GM21360 (cell line): ENCODE results near the gene KIF25.

Experiments
- ATAC-seq: cut with Tn5 transposase; IDR thresholded peaks from one replicate; pipeline ENCODE4 v1.9.1; 2021; ENCODE audit warnings: mild to moderate bottlenecking, moderate library complexity; ENCODE audit not compliant: unreplicated experiment

Gene KIF25

DNA sequence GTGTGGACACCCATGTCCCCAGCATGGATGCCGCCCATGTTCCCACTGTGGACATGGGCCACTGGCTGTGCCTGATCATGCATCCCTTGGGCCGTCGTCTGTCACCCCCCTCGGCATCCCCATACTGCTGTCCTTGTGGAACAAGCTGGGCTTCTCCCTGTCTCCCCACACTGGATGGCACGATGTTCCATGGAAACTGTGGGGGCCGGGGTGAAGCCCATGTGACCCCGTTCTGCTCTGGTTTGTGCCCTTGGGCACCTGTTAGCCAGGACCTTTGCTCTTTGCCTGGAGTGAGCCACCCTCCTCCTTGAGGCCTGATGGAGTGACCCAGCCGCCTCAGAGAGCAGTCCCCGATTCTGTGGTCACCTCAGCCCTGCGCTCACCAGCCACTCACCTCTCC lies 89.1 kb downstream of the KIF25 start:
- ATAC-seq, result no peak

DNA sequence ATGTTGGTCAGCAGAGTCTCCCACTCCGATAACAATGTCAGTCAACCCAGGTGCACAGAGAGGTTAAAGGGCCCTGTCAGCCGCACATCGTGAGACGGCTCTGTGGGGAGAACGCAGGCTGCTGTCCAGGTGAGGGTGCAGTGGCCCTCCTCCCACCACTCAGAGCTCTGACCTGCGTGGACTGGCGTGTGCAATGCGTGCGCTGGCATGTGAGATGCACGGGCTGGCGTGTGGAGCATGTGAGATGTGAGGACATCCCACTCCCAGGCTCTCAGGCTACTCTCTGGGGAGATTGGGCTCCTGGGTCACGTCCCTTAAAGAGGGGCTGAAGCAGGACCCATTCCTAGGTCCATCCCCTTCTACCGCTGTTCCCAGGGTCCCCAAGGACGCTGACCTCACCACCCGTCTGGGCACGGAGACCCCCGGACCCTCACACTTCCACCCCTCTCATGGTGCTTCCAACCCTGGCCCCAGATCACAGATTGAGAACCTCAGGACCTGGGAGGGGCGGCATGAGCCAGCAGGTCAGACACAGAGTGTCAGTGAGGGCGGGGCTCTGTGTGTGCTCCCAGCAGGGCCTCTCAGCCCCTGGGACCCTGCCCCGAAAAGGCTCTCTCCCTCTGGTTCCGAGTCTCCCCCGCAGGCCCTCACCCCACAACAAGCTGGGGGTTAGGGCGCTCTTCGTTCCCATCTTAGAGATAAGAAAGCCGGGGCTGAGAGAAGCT lies 90.1 kb downstream of the KIF25 start:
- no peak for ATAC-seq

DNA sequence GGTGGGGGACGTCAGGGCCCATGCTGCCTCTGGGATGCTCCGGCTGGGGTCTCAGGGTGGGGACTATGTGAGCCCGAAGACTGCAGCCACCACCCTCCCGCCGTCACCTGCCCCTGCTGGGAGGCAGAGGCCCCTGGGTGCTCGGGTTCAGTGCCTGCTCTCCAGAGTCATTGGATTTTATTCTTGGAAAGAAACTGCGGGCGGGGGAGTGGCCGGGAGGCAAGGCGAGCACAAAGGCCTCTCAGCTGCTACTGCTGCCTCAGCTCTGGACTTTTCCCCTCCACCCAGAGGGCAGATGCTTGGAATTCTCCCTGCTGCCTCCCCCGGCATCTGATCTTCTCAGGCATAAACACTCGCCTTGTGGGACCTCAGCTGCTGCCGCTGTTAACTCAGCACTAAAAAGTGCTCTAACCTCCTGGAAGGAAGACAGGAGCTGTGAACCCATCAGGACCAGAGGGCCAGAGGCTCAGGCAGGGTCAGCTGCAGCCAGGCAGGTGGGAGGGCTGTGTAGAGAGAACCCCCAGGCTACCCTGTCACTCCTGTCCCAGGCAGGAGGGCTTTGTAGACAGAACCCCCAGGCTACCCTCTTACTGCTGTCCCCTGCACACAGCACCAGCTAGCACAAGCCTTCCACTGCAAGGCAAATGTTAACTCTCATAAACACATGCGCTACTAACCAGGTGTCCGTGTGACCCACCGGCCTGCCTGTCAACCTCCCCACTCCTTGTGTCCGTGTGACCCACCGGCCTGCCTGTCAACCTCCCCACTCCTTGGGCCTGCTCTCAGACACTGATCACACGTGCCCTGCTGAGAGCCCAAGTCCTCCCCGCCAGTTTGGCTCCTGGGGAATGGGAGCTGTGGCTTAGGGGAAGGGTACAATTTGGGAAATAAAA lies 90.9 kb downstream of the KIF25 start:
- no peak for ATAC-seq

DNA sequence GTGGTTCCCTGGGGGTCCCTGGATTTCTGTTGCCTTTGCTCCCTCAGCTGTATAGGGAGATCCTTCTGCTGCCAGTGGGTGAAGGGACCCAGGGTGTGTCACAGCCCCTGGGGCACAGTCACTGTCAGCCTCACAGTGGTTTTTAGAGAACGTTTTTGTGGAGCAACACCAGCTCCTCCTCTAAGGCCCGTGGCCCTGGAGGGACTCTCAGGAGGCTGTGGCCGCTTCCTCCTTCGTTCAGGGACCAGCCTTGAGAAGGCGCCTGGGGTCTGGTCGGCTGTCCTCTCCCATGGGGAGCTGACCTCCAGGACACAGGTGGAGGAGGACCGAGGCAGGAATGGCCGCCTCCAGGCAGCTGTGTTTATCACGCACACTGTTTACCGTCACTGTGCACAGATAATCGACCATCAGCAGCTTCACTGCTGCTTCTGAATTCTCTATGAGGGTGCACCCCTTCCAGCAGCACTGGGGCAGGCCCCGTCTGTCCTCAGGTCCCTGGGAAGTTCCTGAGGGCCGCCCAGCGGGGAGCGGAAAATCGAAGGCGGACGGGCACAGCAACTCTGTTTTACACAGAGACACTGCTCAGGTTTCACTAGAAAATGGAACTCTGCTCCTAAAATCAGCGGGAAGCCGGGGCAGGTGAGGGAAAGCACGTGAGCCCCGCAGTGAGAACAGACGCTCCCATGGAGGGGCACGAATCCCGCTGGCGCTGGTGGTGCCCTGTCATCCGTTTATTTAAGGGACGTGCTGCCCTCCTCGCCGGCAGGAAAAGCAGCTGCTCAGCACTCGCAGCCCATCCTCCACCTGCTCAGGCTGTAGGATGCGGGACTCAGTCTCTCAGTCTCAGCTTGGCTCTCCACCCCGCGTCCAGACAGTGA lies 92.0 kb downstream of the KIF25 start:
- ATAC-seq, result no peak

DNA sequence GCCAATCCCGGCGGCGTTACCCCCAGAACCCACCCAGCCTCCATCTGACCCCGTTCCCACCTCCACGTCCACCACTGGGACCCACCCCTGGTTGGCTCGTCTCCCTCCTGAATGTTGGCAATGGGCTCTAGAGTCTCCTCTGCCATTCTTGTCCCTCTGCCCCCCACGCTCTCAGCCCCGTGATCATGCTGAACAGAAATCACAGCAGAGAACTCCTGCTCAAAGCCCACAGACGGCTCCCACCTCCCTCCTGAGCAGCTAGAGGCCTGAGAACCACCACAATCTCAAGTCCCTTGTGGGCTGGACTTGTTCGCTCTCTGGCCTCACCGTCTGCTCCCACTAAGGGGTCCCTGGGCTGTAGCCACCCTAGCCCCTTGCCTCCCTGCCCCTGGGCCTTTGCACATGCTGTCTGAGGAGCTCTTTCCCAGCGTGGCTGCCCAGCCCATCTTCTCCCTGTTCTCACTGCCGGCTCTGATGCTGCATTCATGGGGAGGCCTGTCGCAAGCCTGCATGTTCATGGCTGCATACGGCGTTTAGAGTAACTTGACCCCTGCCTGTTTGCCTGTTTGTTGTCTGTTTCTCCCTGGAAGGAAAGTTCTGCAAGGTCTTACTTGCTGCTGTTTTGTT lies 92.7 kb downstream of the KIF25 start:
- no peak for ATAC-seq

DNA sequence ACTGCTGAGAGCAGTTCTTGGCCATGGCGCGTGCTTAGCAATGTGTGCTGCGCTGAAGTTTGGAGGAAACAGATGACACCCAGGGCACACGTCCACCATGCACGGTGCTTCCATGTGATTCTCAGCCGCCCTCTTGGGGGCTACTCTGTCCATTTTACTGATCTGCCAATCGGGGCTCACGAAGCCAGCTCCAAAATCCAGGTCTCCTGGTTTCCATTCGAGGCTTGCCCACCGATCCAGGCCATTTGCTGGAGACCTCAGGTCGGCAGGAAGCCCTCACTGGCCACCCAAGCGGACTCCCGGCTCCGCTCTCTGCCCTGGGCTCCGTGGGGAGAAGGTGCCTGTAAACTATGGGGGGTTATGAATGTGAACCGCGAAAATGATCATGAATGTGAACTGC lies 93.2 kb downstream of the KIF25 start:
- ATAC-seq, result no peak

DNA sequence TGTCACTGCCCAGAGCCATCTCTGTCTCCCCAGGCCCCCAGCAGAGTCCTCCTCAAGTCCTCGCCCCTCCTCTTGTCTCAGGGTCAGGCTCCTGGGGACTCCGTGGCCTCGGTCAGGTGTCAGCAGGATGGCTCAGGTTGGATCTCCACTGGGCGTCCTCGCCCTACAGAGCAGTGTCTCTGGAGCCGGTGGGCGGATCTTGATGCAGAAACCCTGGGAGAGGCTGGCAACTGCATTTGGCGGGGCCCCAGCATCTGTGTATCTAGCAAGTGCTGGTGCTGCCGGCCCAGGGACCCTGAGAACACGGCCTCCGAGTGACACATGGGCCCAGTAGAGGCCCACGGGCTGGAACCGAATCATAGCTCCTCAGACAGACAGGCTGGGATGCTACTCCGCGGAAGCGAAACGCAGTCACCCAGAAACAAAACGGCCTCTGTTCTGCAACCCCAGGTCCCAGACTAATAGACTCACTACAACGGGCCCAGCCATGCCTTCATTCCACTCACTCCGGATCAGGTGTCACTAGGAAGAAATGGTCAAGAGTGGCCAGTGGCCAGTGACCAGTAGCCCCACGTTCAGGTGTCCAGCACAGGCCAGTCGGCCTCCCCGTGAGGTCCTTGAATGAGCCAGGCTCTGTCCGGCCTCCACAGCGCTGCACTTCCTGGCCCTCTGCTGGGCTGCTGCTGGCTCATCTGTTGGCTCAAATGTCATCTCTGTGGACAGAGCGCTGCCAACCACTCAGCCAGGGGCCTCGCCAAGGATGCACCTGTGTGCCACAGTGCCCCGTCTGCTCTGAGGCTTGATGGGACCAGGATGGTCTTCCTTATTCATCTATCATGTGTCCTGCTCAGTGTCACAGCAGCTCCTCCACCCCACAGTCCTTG lies 94.2 kb downstream of the KIF25 start:
- no peak for ATAC-seq

DNA sequence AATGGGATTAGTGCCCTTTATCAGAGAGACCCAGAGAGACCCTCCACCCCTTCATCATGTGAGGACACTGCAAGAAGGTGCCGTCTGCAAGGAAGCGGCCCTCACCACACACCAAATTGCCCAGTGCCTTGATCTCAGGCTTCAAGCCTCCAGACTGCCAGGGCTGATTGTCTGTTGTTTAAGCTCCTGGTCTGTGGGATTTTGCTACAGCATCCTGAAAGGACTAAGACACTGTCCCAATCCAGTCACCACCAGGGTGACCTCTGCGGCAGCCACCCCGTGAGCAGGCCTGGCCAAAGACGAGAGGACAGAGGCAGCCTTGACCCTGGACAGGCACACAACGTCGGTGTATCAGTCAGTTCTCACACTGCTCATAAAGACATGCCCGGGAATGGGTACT lies 95.1 kb downstream of the KIF25 start:
- no peak for ATAC-seq

DNA sequence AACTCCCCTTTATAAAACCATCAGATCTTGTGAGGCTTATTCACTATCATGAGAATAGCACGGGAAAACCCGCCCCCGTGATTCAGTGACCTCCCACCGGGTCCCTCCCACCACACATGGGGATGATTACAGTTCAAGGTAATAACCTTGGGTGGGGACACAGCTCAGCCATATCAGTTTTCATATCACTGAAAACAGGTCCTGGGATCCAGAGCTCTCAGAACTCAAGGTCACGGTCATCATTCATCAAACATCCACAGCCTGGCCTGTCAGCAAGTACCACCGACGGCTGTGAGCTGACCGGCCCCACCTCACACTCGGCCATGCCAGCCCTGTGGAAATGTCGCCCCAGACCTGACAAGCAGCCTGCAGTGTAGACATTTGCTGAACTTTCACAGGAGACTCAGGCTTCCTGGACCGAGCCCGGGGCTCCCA lies 95.6 kb downstream of the KIF25 start:
- no peak for ATAC-seq

DNA sequence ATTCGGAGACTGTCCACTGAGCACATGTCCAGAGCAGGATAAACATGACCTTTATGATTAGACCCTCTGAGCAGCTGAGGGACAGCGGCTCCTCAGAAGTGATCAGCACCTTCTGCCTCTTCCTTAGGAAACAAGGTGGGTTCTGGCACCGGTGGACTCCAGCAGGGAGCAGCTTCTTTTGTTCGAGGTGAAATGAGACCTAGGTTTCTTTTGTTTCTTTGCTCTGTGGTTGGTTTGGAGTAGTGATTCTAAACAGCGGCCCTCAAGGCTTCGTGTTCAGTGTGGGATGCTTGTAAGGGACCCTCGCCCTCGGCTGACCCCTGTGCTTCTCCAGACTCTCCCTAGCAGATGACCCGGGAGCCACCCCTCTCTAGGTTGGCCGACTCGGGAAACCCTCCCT lies 96.2 kb downstream of the KIF25 start:
- no peak for ATAC-seq
